IMR-90 (cell line): ENCODE data around the gene NALCN. TPM values are rescaled to one million over a fixed set of nuclear protein-coding genes. Genes with fewer than 3 reads are reported as not detected.

ENCODE experiments used
- ATAC-seq: fragments of 200-7000 bp; cut with Tn5 transposase; 2 replicates; pipeline ENCODE4 v1.9.1; 2020; ENCODE audit warnings: low read depth, mild to moderate bottlenecking, moderate library complexity
- BruUV-seq: library from RNA; stranded (reverse); fragments of 400-500 nt; replicated peaks from 2 replicates; lab custom pipeline; 2021; lab: Mats Ljungman, UMichigan
- CTCF ChIA-PET: fragments of 300-600 bp; formaldehyde crosslinking; extraction: SDS; loops from one replicate; lab custom pipeline; 2021; ENCODE audit warnings: antibody characterized with exemption; lab: Yijun Ruan, JAX
- POLR2A ChIA-PET: fragments of 300-600 bp; sonication (Branson Sonifier 250); formaldehyde crosslinking; loops from one replicate; lab custom pipeline; 2022; ENCODE audit warnings: antibody characterized with exemption; ENCODE audit not compliant: unreplicated experiment; lab: Charles Lee
- DNase-seq: peaks from one replicate; pipeline ENCODE4 v3.0.0; 2013
- H2AFZ ChIP-seq: replicated peaks from 2 replicates; pipeline ENCODE3; 2013; ENCODE audit warnings: low read length, mild to moderate bottlenecking; ENCODE audit not compliant: poor library complexity
- H2AK5ac ChIP-seq: 2 replicates; pipeline ENCODE4 v1.6.1; 2013; ENCODE audit warnings: low read depth, low read length, inconsistent platforms
- H2AK9ac ChIP-seq: replicated peaks from 2 replicates; pipeline ENCODE3; 2013; ENCODE audit warnings: mild to moderate bottlenecking, low read depth, low read length, moderate library complexity; ENCODE audit not compliant: poor library complexity
- H2BK120ac ChIP-seq: 2 replicates; pipeline ENCODE4 v1.6.1; 2013; ENCODE audit warnings: low read depth, low read length, inconsistent platforms
- H2BK15ac ChIP-seq: 3 replicates; pipeline ENCODE4 v1.6.1; 2013; ENCODE audit warnings: low read depth, low read length, inconsistent platforms
- H2BK20ac ChIP-seq: 2 replicates; pipeline ENCODE4 v1.6.1; 2013; ENCODE audit warnings: low read depth, mild to moderate bottlenecking, inconsistent platforms, low read length, moderate library complexity
- H2BK5ac ChIP-seq: 2 replicates; pipeline ENCODE4 v1.6.1; 2013; ENCODE audit warnings: mild to moderate bottlenecking, low read depth, low read length, inconsistent platforms; ENCODE audit not compliant: poor library complexity, severe bottlenecking
- H3K14ac ChIP-seq: replicated peaks from 2 replicates; pipeline ENCODE4 v1.6.1; 2013; ENCODE audit warnings: low read depth, low read length, inconsistent platforms
- H3K18ac ChIP-seq: 2 replicates; pipeline ENCODE4 v1.6.1; 2013; ENCODE audit warnings: low read depth, low read length, control low read depth
- H3K23ac ChIP-seq: 2 replicates; pipeline ENCODE4 v1.6.1; 2013; ENCODE audit warnings: low read depth, low read length, inconsistent platforms
- H3K27ac ChIP-seq: 2 replicates; pipeline ENCODE4 v1.5.1; 2013; ENCODE audit warnings: mild to moderate bottlenecking, control low read depth, low read length; ENCODE audit not compliant: insufficient read depth
- H3K27me3 ChIP-seq: 2 replicates; pipeline ENCODE4 v1.6.1; 2013; ENCODE audit warnings: low read length; ENCODE audit not compliant: control insufficient read depth, insufficient read depth
- H3K36me3 ChIP-seq: 2 replicates; pipeline ENCODE4 v1.6.1; 2013; ENCODE audit warnings: low read length, mixed read lengths; ENCODE audit not compliant: control insufficient read depth, insufficient read depth
- H3K4ac ChIP-seq: 2 replicates; pipeline ENCODE4 v1.6.1; 2013; ENCODE audit warnings: low read depth, low read length, inconsistent platforms
- H3K4me1 ChIP-seq: 2 replicates; pipeline ENCODE4 v1.6.1; 2013; ENCODE audit warnings: low read length, mixed read lengths; ENCODE audit not compliant: control insufficient read depth, insufficient read depth
- H3K4me2 ChIP-seq: 2 replicates; pipeline ENCODE4 v1.6.1; 2013; ENCODE audit warnings: low read depth, mild to moderate bottlenecking, control low read depth, low read length, moderate library complexity
- H3K4me3 ChIP-seq: 2 replicates; pipeline ENCODE4 v1.5.1; 2013; ENCODE audit warnings: low read depth, mild to moderate bottlenecking, control low read depth, low read length, moderate library complexity; ENCODE audit not compliant: insufficient read depth
- H3K56ac ChIP-seq: 2 replicates; pipeline ENCODE4 v1.6.1; 2013; ENCODE audit warnings: low read length, inconsistent platforms; ENCODE audit not compliant: insufficient read depth; ENCODE audit errors: extremely low read depth
- H3K79me1 ChIP-seq, 2 experiments: 2 replicates each; pipeline ENCODE4 v1.6.1; 2013; ENCODE audit warnings: low read length in 2 of 2, inconsistent platforms in 1 of 2, low read depth in 1 of 2
- H3K9ac ChIP-seq: 2 replicates; pipeline ENCODE4 v1.6.1; 2013; ENCODE audit warnings: low read depth, low read length, control low read depth
- H3K9me1 ChIP-seq: 2 replicates; pipeline ENCODE4 v1.6.1; 2013; ENCODE audit warnings: low read length, inconsistent platforms; ENCODE audit not compliant: insufficient read depth
- H3K9me3 ChIP-seq: 2 replicates; pipeline ENCODE4 v1.6.1; 2013; ENCODE audit warnings: low read length; ENCODE audit not compliant: control insufficient read depth, insufficient read depth
- H4K20me1 ChIP-seq: 2 replicates; pipeline ENCODE4 v1.6.1; 2013; ENCODE audit warnings: low read length, inconsistent platforms; ENCODE audit not compliant: insufficient read depth
- H4K5ac ChIP-seq: 2 replicates; pipeline ENCODE4 v1.6.1; 2013; ENCODE audit warnings: mild to moderate bottlenecking, low read depth, low read length, control low read depth
- H4K8ac ChIP-seq, 2 experiments: 2 replicates each; pipeline ENCODE4 v1.6.1; 2013; ENCODE audit warnings: low read depth in 2 of 2, low read length in 2 of 2, control low read depth in 1 of 2, inconsistent platforms in 1 of 2
- H4K91ac ChIP-seq: 2 replicates; pipeline ENCODE4 v1.6.1; 2013; ENCODE audit warnings: low read depth, low read length, inconsistent platforms; ENCODE audit not compliant: insufficient read depth
- FOS ChIP-seq: fragments of 150-350 bp; IDR thresholded peaks from 2 replicates; pipeline ENCODE4 v1.6.1; 2016; ENCODE audit warnings: low read depth, low read length
- POLR2A ChIP-seq: IDR thresholded peaks from 2 replicates; pipeline ENCODE4 v1.6.1; 2012; ENCODE audit warnings: mild to moderate bottlenecking, low read depth, low read length
- USF2 ChIP-seq: fragments of 150-350 bp; IDR thresholded peaks from 2 replicates; pipeline ENCODE4 v1.6.1; 2017; ENCODE audit warnings: mild to moderate bottlenecking, antibody characterized with exemption, low read length, low read depth
- WGBS, 2 experiments: methylation state at CpG; one replicate each; pipeline versions ENCODE4 v1.1.5 to v1.1.7; 2013; ENCODE audit warnings: missing lambda C conversion rate in 2 of 2; ENCODE audit not compliant: insufficient read length in 1 of 2; ENCODE audit errors: extremely low coverage in 2 of 2; 5-methylcytosine and 5-hydroxymethylcytosine counted together
- dilution Hi-C: fragments of 300-500 bp; cut with HindIII; formaldehyde crosslinking; loops from one replicate; pipeline ENCODE4 v1.14.3; 2018; ENCODE audit warnings: low sequenced_read_pairs; ENCODE audit not compliant: unreplicated experiment
- in situ Hi-C: fragments of 300-500 bp; cut with MboI; formaldehyde crosslinking; loops from 3 replicates; pipeline ENCODE4 v1.14.3; 2019; ENCODE audit warnings: low sequenced_read_pairs, inconsistent platforms, mixed read lengths
- intact Hi-C: fragments of 100-400 bp; cut with micrococcal nuclease; formaldehyde crosslinking; loops from 2 replicates; pipeline ENCODE4 v1.10.0; 2022
- polyA plus RNA-seq, 3 experiments: library from polyadenylated mRNA; depleted of rRNA; stranded (reverse); fragments of >200 nt; gene quantifications; 2 replicates each; pipeline ENCODE4 v1.2.3, GENCODE V29; 2012; ENCODE audit warnings: low replicate concordance in 1 of 3
- total RNA-seq: library from RNA; depleted of rRNA; stranded (reverse); fragments of >200 nt; gene quantifications from 2 replicates; pipeline ENCODE4 v1.2.3, GENCODE V29; 2012

NALCN gene
- total and polyA plus RNA-seq, 2 of the 4 experiments (the other 2 are of a cell fraction): 2.9 to 4.8 TPM

GRCh38 chr13:101053301-101054093, 362.8 kb downstream of the NALCN start:
- in situ Hi-C loops: no loop called here

More at GRCh38 chr13:101053301-101054093, 362.8 kb downstream of the NALCN start:
- Histone ChIP-seq H2BK15ac (no peak overlapping the region), H3K9me1 (no peaks in the 10 kb centered on the region), H2AK5ac (no peak overlapping the region), H4K5ac (no peak overlapping the region), H3K14ac (no peak overlapping the region), H3K27me3 (no peaks in the 10 kb centered on the region; the same call in 1 of the 2 replicates), H3K27ac (no peak overlapping the region), H2BK20ac (no peak overlapping the region), H3K18ac (no peak overlapping the region; the same call in 1 of the 2 replicates), H3K23ac (no peak overlapping the region), H2BK120ac (no peak overlapping the region), H4K8ac (no peak overlapping the region), H2AK9ac (no peak overlapping the region), H3K56ac (no peak overlapping the region), H3K9ac (no peak overlapping the region), H3K4ac (no peak overlapping the region; the same call in 1 of the 2 replicates), H4K20me1 (no peaks in the 10 kb centered on the region), H3K79me1 (no peaks in the 10 kb centered on the region), H2AFZ (no peak overlapping the region), H3K4me1 (peaks cover 4% of the 10 kb centered on the region; the same call in 1 of the 2 replicates), H3K36me3 (no peaks in the 10 kb centered on the region), H2BK5ac (no peak overlapping the region), H3K4me3 (no peak overlapping the region), H3K4me2 (peak overlapping the region; percentile 61), H3K9me3 (no peaks in the 10 kb centered on the region), H4K91ac (no peak overlapping the region)
- DNase-seq: peak; percentile 14
- CTCF ChIA-PET: no interaction called here
- dilution Hi-C loops: no loop called here
- POLR2A ChIA-PET: no interaction called here
- TF ChIP-seq FOS (no peak), USF2 (peak; percentile 80), POLR2A (no peak)
- ATAC-seq: peak; percentile 67
- no TSS peak for BruUV-seq
- intact Hi-C loops: no loop called here
- WGBS, 2 experiments: no CpG with 5 or more reads among the region's 5 CpGs
